Stomach (tissue), 9 donors: ENCODE results near the gene HORMAD2. TPM values are rescaled to one million over a fixed set of nuclear protein-coding genes. Genes with fewer than 3 reads are reported as not detected.
A peak's percentile ranks its signal among the peaks of the same experiment; 100 is the strongest.

Experiments used
- DNase-seq, 2 donors: peaks; one replicate each; pipeline versions ENCODE4 v3.0.0 to v3.0.0-alpha.2; 2013 to 2019
- H3K27ac ChIP-seq, 5 donors: fragments of 200-600 bp in 4 of 5; sonication (generic) in 4 of 5; one replicate each; pipeline ENCODE4 v1.5.1; 2013 to 2019; ENCODE audit warnings: mild to moderate bottlenecking in 1 of 5, moderate library complexity in 1 of 5
- H3K27me3 ChIP-seq, 3 donors: fragments of 200-600 bp; sonication (generic); one replicate each; pipeline ENCODE4 v1.5.1; 2017 to 2019; ENCODE audit warnings: mixed run types in 1 of 3
- H3K36me3 ChIP-seq, 4 donors: fragments of 200-600 bp; sonication (generic); 1 replicate in 3 of 4; 2 replicates in 1 of 4; pipeline ENCODE4 v1.5.1; 2016 to 2019
- H3K4me1 ChIP-seq, 4 donors: fragments of 200-600 bp; sonication (generic); one replicate each; pipeline ENCODE4 v1.5.1; 2016 to 2019
- H3K4me3 ChIP-seq, 4 donors: fragments of 200-600 bp; sonication (generic) in 3 of 4; one replicate each; pipeline ENCODE4 v1.5.1; 2016 to 2019; ENCODE audit warnings: mild to moderate bottlenecking in 1 of 4
- H3K9me3 ChIP-seq, 4 donors: fragments of 200-600 bp; sonication (generic); one replicate each; pipeline ENCODE4 v1.5.1; 2016 to 2019
- EP300 ChIP-seq: sonication (generic); formaldehyde crosslinking; IDR thresholded peaks from one replicate; pipeline ENCODE4 v1.6.1; 2017; ENCODE audit warnings: antibody characterized with exemption
- POLR2A ChIP-seq, 4 donors: fragments of 450-650 bp; IDR thresholded peaks; one replicate each; pipeline ENCODE4 v1.6.1; 2016; ENCODE audit warnings: antibody characterized with exemption in 4 of 4, control low read depth in 2 of 4, mild to moderate bottlenecking in 1 of 4, moderate library complexity in 1 of 4
- POLR2AphosphoS5 ChIP-seq, 3 donors: sonication (generic); formaldehyde crosslinking; IDR thresholded peaks; one replicate each; pipeline ENCODE4 v1.6.1; 2016; ENCODE audit warnings: antibody characterized with exemption in 3 of 3
- WGBS, 5 donors: extraction: QIAGEN DNeasy Blood & Tissue Kit in 3 of 5; methylation state at CpG; one replicate each; pipeline versions ENCODE4 v1.1.5 to v1.1.7; 2013 to 2018; 5-methylcytosine and 5-hydroxymethylcytosine counted together
- intact Hi-C: fragments of 100-400 bp; cut with DNase I; formaldehyde crosslinking; loops from one replicate; pipeline ENCODE4 v1.15.1; 2023; ENCODE audit warnings: low total_unique reads
- polyA plus RNA-seq, 3 donors: library from polyadenylated mRNA; stranded (reverse); fragments of 200-250 nt; gene quantifications; one replicate each; pipeline ENCODE4 v1.2.3, GENCODE V29; 2013
- total RNA-seq, 5 donors: library from RNA; depleted of rRNA; stranded (reverse); fragments of >200 nt; gene quantifications; one replicate each; pipeline versions ENCODE4 v1.1.0 to v1.2.3, GENCODE V29; 2014 to 2016
- TF ChIP-seq, protein P1 (sequence below), 7 experiments: fragments of 450-650 bp in 4 of 7; fragments of 200-600 bp in 3 of 7; sonication (generic) in 3 of 7; IDR thresholded peaks; one replicate each; pipeline ENCODE4 v1.5.1; 2016 to 2019; ENCODE audit warnings: antibody characterized with exemption in 7 of 7, control low read depth in 2 of 7, mild to moderate bottlenecking in 1 of 7
- donor health status: healthy with polysubstance abuse.
- donor health status: Bipolar disorder and iron deficiency.
- donor health status: healthy.

The HORMAD2 gene
- total and polyA plus RNA-seq, 8 donors, result not detected

GRCh38 chr22:30041475-30041874, 38.8 kb upstream of the HORMAD2 start:
- intact Hi-C loops, result no loop called here
- TF ChIP-seq POLR2A (IDR thresholded peaks at IDR 0.05) (no peak), EP300 (no peak), POLR2AphosphoS5 (IDR thresholded peaks at IDR 0.05) (no peak)
- TF ChIP-seq, protein P1, sequence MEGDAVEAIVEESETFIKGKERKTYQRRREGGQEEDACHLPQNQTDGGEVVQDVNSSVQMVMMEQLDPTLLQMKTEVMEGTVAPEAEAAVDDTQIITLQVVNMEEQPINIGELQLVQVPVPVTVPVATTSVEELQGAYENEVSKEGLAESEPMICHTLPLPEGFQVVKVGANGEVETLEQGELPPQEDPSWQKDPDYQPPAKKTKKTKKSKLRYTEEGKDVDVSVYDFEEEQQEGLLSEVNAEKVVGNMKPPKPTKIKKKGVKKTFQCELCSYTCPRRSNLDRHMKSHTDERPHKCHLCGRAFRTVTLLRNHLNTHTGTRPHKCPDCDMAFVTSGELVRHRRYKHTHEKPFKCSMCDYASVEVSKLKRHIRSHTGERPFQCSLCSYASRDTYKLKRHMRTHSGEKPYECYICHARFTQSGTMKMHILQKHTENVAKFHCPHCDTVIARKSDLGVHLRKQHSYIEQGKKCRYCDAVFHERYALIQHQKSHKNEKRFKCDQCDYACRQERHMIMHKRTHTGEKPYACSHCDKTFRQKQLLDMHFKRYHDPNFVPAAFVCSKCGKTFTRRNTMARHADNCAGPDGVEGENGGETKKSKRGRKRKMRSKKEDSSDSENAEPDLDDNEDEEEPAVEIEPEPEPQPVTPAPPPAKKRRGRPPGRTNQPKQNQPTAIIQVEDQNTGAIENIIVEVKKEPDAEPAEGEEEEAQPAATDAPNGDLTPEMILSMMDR (IDR thresholded peaks at IDR 0.05), result no peak
- WGBS, 5 donors, result 73 to 95% (median 85%) methylated on average over 2 of the region's 2 CpGs
- Histone ChIP-seq H3K36me3 (no peaks in the 10 kb centered on the region), H3K27me3 (no peaks in the 10 kb centered on the region), H3K27ac (no peak overlapping the region), H3K4me3 (no peak overlapping the region), H3K9me3 (no peaks in the 10 kb centered on the region), H3K4me1 (peaks cover 0 to 16% (median 7%) of the 10 kb centered on the region in 4 donors)
- DNase-seq, result no peak

- DNase-seq, result no peak
- intact Hi-C loops, result no loop called here
- Histone ChIP-seq H3K27me3 (no peaks in the 10 kb centered on the region), H3K36me3 (no peaks in the 10 kb centered on the region), H3K9me3 (no peaks in the 10 kb centered on the region), H3K4me1 (peaks cover 0 to 16% (median 7%) of the 10 kb centered on the region in 4 donors), H3K4me3 (no peak overlapping the region), H3K27ac (no peak overlapping the region)
- WGBS, 5 donors, result 88 to 96% (median 91%) methylated on average over 2 of the region's 2 CpGs
- no peak for TF ChIP-seq POLR2A (IDR thresholded peaks at IDR 0.05)
- no peak for TF ChIP-seq EP300
- no peak for TF ChIP-seq POLR2AphosphoS5 (IDR thresholded peaks at IDR 0.05)
- TF ChIP-seq, protein P1 (IDR thresholded peaks at IDR 0.05), result no peak
Observed at GRCh38 chr22:30041881-30042280, 38.4 kb upstream of the HORMAD2 start.

GRCh38 chr22:30043161-30043560, 37.1 kb upstream of the HORMAD2 start:
- intact Hi-C loops, result no loop called here
- Histone ChIP-seq H3K27ac (no peak overlapping the region), H3K4me3 (no peak overlapping the region), H3K27me3 (no peaks in the 10 kb centered on the region), H3K4me1 (peaks cover 0 to 16% (median 7%) of the 10 kb centered on the region in 4 donors), H3K36me3 (no peaks in the 10 kb centered on the region), H3K9me3 (no peaks in the 10 kb centered on the region)
- no peak for DNase-seq
- 55 to 75% (median 67%) methylated on average over 4 of the region's 4 CpGs for WGBS, 5 donors
- TF ChIP-seq, protein P1 (IDR thresholded peaks at IDR 0.05), result no peak
- TF ChIP-seq POLR2AphosphoS5 (IDR thresholded peaks at IDR 0.05), result no peak
- TF ChIP-seq POLR2A (IDR thresholded peaks at IDR 0.05), result no peak
- no peak for TF ChIP-seq EP300

- intact Hi-C loops, result no loop called here
- H3K27me3 ChIP-seq, result no peaks in the 10 kb centered on the region
- peak; percentile 43 to 80 for DNase-seq
- WGBS, 5 donors, result 31 to 44% (median 34%) methylated on average over 3 of the region's 3 CpGs
- no peak for TF ChIP-seq POLR2A (IDR thresholded peaks at IDR 0.05)
- no peak overlapping the region for H3K4me3 ChIP-seq
- H3K9me3 ChIP-seq, result no peaks in the 10 kb centered on the region
- no peaks in the 10 kb centered on the region for H3K36me3 ChIP-seq
- peaks cover 0 to 10% (median 4%) of the 10 kb centered on the region in 4 donors for H3K4me1 ChIP-seq
- no peak overlapping the region for H3K27ac ChIP-seq
Observed at GRCh38 chr22:30044369-30044768, 35.9 kb upstream of the HORMAD2 start.

DNA sequence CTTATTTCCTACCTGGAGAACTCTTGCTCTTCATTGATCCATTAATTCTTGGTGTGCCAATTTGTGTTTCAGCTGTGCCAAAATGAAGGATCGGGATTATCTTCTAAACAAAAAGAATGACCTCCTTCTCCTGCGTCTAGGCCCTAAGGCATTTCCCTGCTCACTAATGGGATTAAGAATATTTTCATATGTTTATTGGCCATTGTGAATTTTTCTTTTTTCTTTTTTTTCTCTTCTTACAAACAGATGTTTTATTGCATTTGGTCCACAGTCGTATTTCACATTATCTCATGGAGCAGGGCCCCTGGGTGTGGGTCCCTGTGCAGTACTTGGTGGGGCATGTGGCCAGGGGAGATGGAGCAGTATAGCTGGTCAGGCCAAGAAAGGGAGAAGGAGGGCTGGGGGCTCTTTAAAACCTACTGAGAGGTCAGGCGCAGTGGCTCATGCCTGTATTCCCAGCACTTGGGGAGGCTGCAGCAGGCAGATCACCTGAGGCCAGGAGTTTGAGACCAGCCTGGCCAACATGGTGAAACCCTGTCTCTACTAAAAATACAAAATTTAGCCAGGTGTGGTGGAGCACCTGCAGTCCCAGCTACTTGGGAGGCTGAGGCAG, 35.3 kb upstream of the HORMAD2 start:
- TF ChIP-seq POLR2AphosphoS5 (IDR thresholded peaks at IDR 0.05) (no peak), EP300 (no peak), POLR2A (IDR thresholded peaks at IDR 0.05) (no peak)
- TF ChIP-seq, protein P1 (IDR thresholded peaks at IDR 0.05), result no peak
- DNase-seq, result no peak
- intact Hi-C loops, result no loop called here
- H3K27me3 ChIP-seq, result no peaks in the 10 kb centered on the region
- H3K4me1 ChIP-seq, result peaks cover 0 to 10% (median 4%) of the 10 kb centered on the region in 4 donors
- no peaks in the 10 kb centered on the region for H3K9me3 ChIP-seq
- H3K36me3 ChIP-seq, result no peaks in the 10 kb centered on the region
- no peak overlapping the region for H3K4me3 ChIP-seq
- H3K27ac ChIP-seq, result no peak overlapping the region
- WGBS, 5 donors, result 85 to 92% (median 90%) methylated on average over 4 of the region's 4 CpGs
